SU-DHL-6 (cell line): ENCODE data around the gene OR2G3.

ENCODE experiments used
- H2AFZ ChIP-seq: fragments of 200-600 bp; sonication (generic); 2 replicates; pipeline ENCODE4 v1.6.1; 2014; ENCODE audit warnings: low read depth, mild to moderate bottlenecking, moderate library complexity, mixed read lengths, antibody characterized with exemption, low read length; ENCODE audit not compliant: severe bottlenecking
- H3F3A ChIP-seq: fragments of 200-600 bp; shearing (Covaris generic); 2 replicates; pipeline ENCODE4 v1.6.0; 2016; ENCODE audit warnings: antibody characterized with exemption, mild to moderate bottlenecking; ENCODE audit not compliant: insufficient read depth
- H3K27ac ChIP-seq: fragments of 200-600 bp; sonication (generic); 2 replicates; pipeline ENCODE4 v1.5.1; 2016; ENCODE audit warnings: low read depth, mild to moderate bottlenecking, low read length, moderate library complexity, mixed read lengths
- H3K27me3 ChIP-seq: fragments of 200-600 bp; sonication (generic), shearing (Covaris generic); 2 replicates; pipeline ENCODE4 v1.6.0; 2014; ENCODE audit warnings: mild to moderate bottlenecking, low read length
- H3K36me3 ChIP-seq: fragments of 200-600 bp; sonication (generic); 2 replicates; pipeline ENCODE4 v1.6.1; 2014; ENCODE audit warnings: mild to moderate bottlenecking, low read length, mixed read lengths
- H3K4me2 ChIP-seq: fragments of 300-600, 200-600 bp; shearing (Covaris generic), sonication (generic); 2 replicates; pipeline ENCODE4 v1.6.0; 2014; ENCODE audit warnings: low read length, low read depth, mild to moderate bottlenecking; ENCODE audit not compliant: poor library complexity, severe bottlenecking
- H3K4me3 ChIP-seq: fragments of 200-600 bp; sonication (generic); 2 replicates; pipeline ENCODE4 v1.5.1; 2014; ENCODE audit warnings: antibody characterized with exemption, low read length, mild to moderate bottlenecking, mixed read lengths; ENCODE audit not compliant: insufficient read depth, poor library complexity, severe bottlenecking
- H3K79me2 ChIP-seq: fragments of 200-600 bp; sonication (generic); 2 replicates; pipeline ENCODE4 v1.6.1; 2014; ENCODE audit warnings: mild to moderate bottlenecking, low read length, moderate library complexity; ENCODE audit not compliant: insufficient read depth
- H3K9ac ChIP-seq: fragments of 200-600 bp; sonication (generic); 2 replicates; pipeline ENCODE4 v1.7.0; 2014; ENCODE audit warnings: mild to moderate bottlenecking, low read length
- H3K9me2 ChIP-seq: fragments of 200-600 bp; sonication (generic); replicated peaks from 2 replicates; pipeline ENCODE4 v1.6.1; 2014; ENCODE audit warnings: low read length; ENCODE audit not compliant: insufficient read depth
- H3K9me3 ChIP-seq: fragments of 200-600 bp; sonication (generic); 2 replicates; pipeline ENCODE4 v1.6.1; 2014; ENCODE audit warnings: low read length, mixed read lengths; ENCODE audit not compliant: insufficient read depth
- H4K20me1 ChIP-seq: fragments of 200-600 bp; sonication (generic); 2 replicates; pipeline ENCODE4 v1.6.1; 2014; ENCODE audit warnings: low read depth, mild to moderate bottlenecking, antibody characterized with exemption, low read length, moderate library complexity, mixed read lengths
- CTCF ChIP-seq: fragments of 200-600 bp; sonication (generic); IDR thresholded peaks from one replicate; pipeline ENCODE4 v1.5.1; 2017; ENCODE audit warnings: antibody characterized with exemption, mild to moderate bottlenecking, low read length, moderate library complexity; ENCODE audit not compliant: insufficient read depth, poor library complexity, severe bottlenecking
- EZH2phosphoT487 ChIP-seq: fragments of 200-600 bp; sonication (generic), shearing (Covaris generic); conservative IDR thresholded peaks from 2 replicates; pipeline ENCODE4 v1.6.1; 2018; ENCODE audit warnings: mild to moderate bottlenecking, antibody characterized with exemption, low read length, moderate library complexity, mixed read lengths

The OR2G3 gene

DNA sequence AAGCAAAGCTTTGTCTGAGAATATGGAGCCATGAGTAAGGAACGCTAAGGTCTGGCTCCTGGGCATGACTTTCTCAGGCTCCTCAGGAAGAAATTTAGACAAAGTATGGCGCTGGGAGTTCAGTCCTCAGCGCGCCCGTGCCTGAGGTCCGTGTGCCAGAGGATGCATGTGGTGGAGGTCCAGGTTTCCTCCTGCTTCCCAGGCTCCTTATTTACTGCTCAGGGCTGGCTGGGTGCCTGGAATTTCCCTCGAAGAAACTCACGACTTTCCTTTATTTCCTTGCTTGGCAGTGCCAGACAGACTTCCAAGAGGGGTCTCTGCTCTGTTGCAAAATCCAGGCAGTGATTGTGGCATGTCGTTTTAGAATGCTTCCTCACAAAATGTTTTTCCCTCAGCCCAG is 43.2 kb upstream of the OR2G3 start:
- Histone ChIP-seq H4K20me1 (no peaks in the 10 kb centered on the region), H3K79me2 (no peaks in the 10 kb centered on the region), H3K9ac (no peak overlapping the region), H3K4me3 (no peak overlapping the region), H3F3A (no peaks in the 10 kb centered on the region), H3K9me3 (no peaks in the 10 kb centered on the region), H3K27me3 (no peaks in the 10 kb centered on the region), H3K36me3 (no peaks in the 10 kb centered on the region), H2AFZ (no peak overlapping the region), H3K4me2 (no peak overlapping the region), H3K27ac (no peak overlapping the region), H3K9me2 (no peaks in the 10 kb centered on the region)
- TF ChIP-seq EZH2phosphoT487, result no peak
- no peak for TF ChIP-seq CTCF

GRCh38 chr1:247574236-247574635 is 31.1 kb upstream of the OR2G3 start:
- H3K4me2 ChIP-seq, result no peak overlapping the region
- no peaks in the 10 kb centered on the region for H4K20me1 ChIP-seq
- H3F3A ChIP-seq, result no peaks in the 10 kb centered on the region
- no peaks in the 10 kb centered on the region for H3K79me2 ChIP-seq
- H3K9me2 ChIP-seq, result no peaks in the 10 kb centered on the region
- no peak overlapping the region for H2AFZ ChIP-seq
- no peaks in the 10 kb centered on the region for H3K36me3 ChIP-seq
- no peak for TF ChIP-seq EZH2phosphoT487
- no peak for TF ChIP-seq CTCF
- no peak overlapping the region for H3K9ac ChIP-seq
- H3K27me3 ChIP-seq, result no peaks in the 10 kb centered on the region
- no peak overlapping the region for H3K4me3 ChIP-seq
- H3K27ac ChIP-seq, result no peak overlapping the region
- H3K9me3 ChIP-seq, result no peaks in the 10 kb centered on the region

- Histone ChIP-seq H4K20me1 (no peaks in the 10 kb centered on the region), H3K79me2 (no peaks in the 10 kb centered on the region), H3K4me2 (no peak overlapping the region), H3K9ac (no peak overlapping the region), H2AFZ (no peak overlapping the region), H3K9me3 (no peaks in the 10 kb centered on the region), H3F3A (no peaks in the 10 kb centered on the region), H3K27ac (no peak overlapping the region), H3K4me3 (no peak overlapping the region), H3K27me3 (no peaks in the 10 kb centered on the region), H3K9me2 (no peaks in the 10 kb centered on the region), H3K36me3 (no peaks in the 10 kb centered on the region)
- TF ChIP-seq CTCF (no peak), EZH2phosphoT487 (no peak)
Observed at GRCh38 chr1:247574664-247575063, 30.7 kb upstream of the OR2G3 start.

GRCh38 chr1:247576514-247576913 is 28.9 kb upstream of the OR2G3 start:
- no peaks in the 10 kb centered on the region for H3K27me3 ChIP-seq
- no peaks in the 10 kb centered on the region for H4K20me1 ChIP-seq
- no peaks in the 10 kb centered on the region for H3K79me2 ChIP-seq
- no peaks in the 10 kb centered on the region for H3K9me2 ChIP-seq
- no peaks in the 10 kb centered on the region for H3F3A ChIP-seq
- TF ChIP-seq EZH2phosphoT487 (no peak), CTCF (peak; percentile 46)
- H3K27ac ChIP-seq, result no peak overlapping the region
- H2AFZ ChIP-seq, result no peak overlapping the region
- no peaks in the 10 kb centered on the region for H3K36me3 ChIP-seq
- no peak overlapping the region for H3K4me3 ChIP-seq
- no peaks in the 10 kb centered on the region for H3K9me3 ChIP-seq
- H3K4me2 ChIP-seq, result no peak overlapping the region
- no peak overlapping the region for H3K9ac ChIP-seq
